HG02943 (cell line): ENCODE measurements around the gene CLEC19A.

ENCODE experiments used
- ATAC-seq: cut with Tn5 transposase; IDR thresholded peaks from one replicate; pipeline ENCODE4 v1.9.1; 2021; ENCODE audit warnings: mild to moderate bottlenecking, low read depth, moderate library complexity; ENCODE audit not compliant: unreplicated experiment

The CLEC19A gene

GRCh38 chr16:19283637-19284036 lies 1.9 kb upstream of the CLEC19A start:
- ATAC-seq = no peak

- ATAC-seq = no peak
Measured at GRCh38 chr16:19284207-19284606, 1.3 kb upstream of the CLEC19A start.

- no peak for ATAC-seq
Measured at GRCh38 chr16:19286827-19287226, 1.3 kb downstream of the CLEC19A start.

GRCh38 chr16:19287241-19287640 lies 1.7 kb downstream of the CLEC19A start:
- ATAC-seq = no peak

GRCh38 chr16:19288872-19289799 lies 3.6 kb downstream of the CLEC19A start:
- no peak for ATAC-seq

- no peak for ATAC-seq
Measured at GRCh38 chr16:19289811-19290485, 4.4 kb downstream of the CLEC19A start.

GRCh38 chr16:19290860-19291259 lies 5.3 kb downstream of the CLEC19A start:
- no peak for ATAC-seq

GRCh38 chr16:19291475-19291874 lies 5.9 kb downstream of the CLEC19A start:
- ATAC-seq = no peak

GRCh38 chr16:19292186-19292585 lies 6.7 kb downstream of the CLEC19A start:
- no peak for ATAC-seq

GRCh38 chr16:19294156-19294649 lies 8.7 kb downstream of the CLEC19A start:
- no peak for ATAC-seq

- ATAC-seq = no peak
Measured at GRCh38 chr16:19295393-19295792, 9.9 kb downstream of the CLEC19A start.

- no peak for ATAC-seq
Measured at GRCh38 chr16:19297454-19297853, 11.9 kb downstream of the CLEC19A start.

- no peak for ATAC-seq
Measured at GRCh38 chr16:19299565-19299964, 14.0 kb downstream of the CLEC19A start.

GRCh38 chr16:19301931-19302330 lies 16.4 kb downstream of the CLEC19A start:
- no peak for ATAC-seq

- ATAC-seq = no peak
Measured at GRCh38 chr16:19304750-19305149, 19.2 kb downstream of the CLEC19A start.

- ATAC-seq = no peak
Measured at GRCh38 chr16:19305443-19305842, 19.9 kb downstream of the CLEC19A start.

- no peak for ATAC-seq
Measured at GRCh38 chr16:19307587-19308241, 22.2 kb downstream of the CLEC19A start.

GRCh38 chr16:19308392-19308791 lies 22.9 kb downstream of the CLEC19A start:
- ATAC-seq = no peak

- ATAC-seq = no peak
Measured at GRCh38 chr16:19309178-19309577, 23.6 kb downstream of the CLEC19A start.

GRCh38 chr16:19314718-19315425 lies 29.3 kb downstream of the CLEC19A start:
- no peak for ATAC-seq
